ENCODE results near the gene BLOC1S3.

Gene BLOC1S3

GRCh38 chr19:45139286-45140143 lies 39.1 kb upstream of the BLOC1S3 start:
- Histone ChIP-seq H3K36me3 (ENCODE audit: control insufficient read depth, insufficient read depth, low read length) (peaks cover 18% of the 10 kb centered on the region), H3K4me1 (ENCODE audit: control insufficient read depth, insufficient read depth, low read length) (no peaks in the 10 kb centered on the region), H3K4me3 (ENCODE audit: insufficient read depth, low read depth, low read length) (no peak overlapping the region), H3K9me3 (ENCODE audit: control insufficient read depth, low read length) (no peaks in the 10 kb centered on the region), H3K27me3 (ENCODE audit: control insufficient read depth, insufficient read depth, low read length, poor library complexity, severe bottlenecking) (no peaks in the 10 kb centered on the region), H3K27ac (ENCODE audit: insufficient read depth, low read depth, low read length, poor library complexity, severe bottlenecking) (no peak overlapping the region)
- 96% methylated on average over 24 of the region's 24 CpGs for WGBS, 2 experiments

GRCh38 chr19:45140144-45140503 lies 38.5 kb upstream of the BLOC1S3 start:
- Histone ChIP-seq H3K4me3 (ENCODE audit: insufficient read depth, low read depth, low read length) (no peak overlapping the region), H3K36me3 (ENCODE audit: control insufficient read depth, insufficient read depth, low read length) (peaks cover 18% of the 10 kb centered on the region), H3K4me1 (ENCODE audit: control insufficient read depth, insufficient read depth, low read length) (no peaks in the 10 kb centered on the region), H3K27me3 (ENCODE audit: control insufficient read depth, insufficient read depth, low read length, poor library complexity, severe bottlenecking) (no peaks in the 10 kb centered on the region), H3K27ac (ENCODE audit: insufficient read depth, low read depth, low read length, poor library complexity, severe bottlenecking) (no peak overlapping the region), H3K9me3 (ENCODE audit: control insufficient read depth, low read length) (no peaks in the 10 kb centered on the region)
- 94 to 96% methylated on average over 8 of the region's 8 CpGs for WGBS, 2 experiments

GRCh38 chr19:45140533-45140932 lies 38.1 kb upstream of the BLOC1S3 start:
- Histone ChIP-seq H3K27ac (ENCODE audit: insufficient read depth, low read depth, low read length, poor library complexity, severe bottlenecking) (no peak overlapping the region), H3K4me1 (ENCODE audit: control insufficient read depth, insufficient read depth, low read length) (no peaks in the 10 kb centered on the region), H3K4me3 (ENCODE audit: insufficient read depth, low read depth, low read length) (no peak overlapping the region), H3K9me3 (ENCODE audit: control insufficient read depth, low read length) (no peaks in the 10 kb centered on the region), H3K36me3 (ENCODE audit: control insufficient read depth, insufficient read depth, low read length) (peaks cover 18% of the 10 kb centered on the region), H3K27me3 (ENCODE audit: control insufficient read depth, insufficient read depth, low read length, poor library complexity, severe bottlenecking) (no peaks in the 10 kb centered on the region)
- 93 to 97% methylated on average over 11 of the region's 11 CpGs for WGBS, 2 experiments

- Histone ChIP-seq H3K4me3 (ENCODE audit: insufficient read depth, low read depth, low read length) (no peak overlapping the region), H3K27ac (ENCODE audit: insufficient read depth, low read depth, low read length, poor library complexity, severe bottlenecking) (no peak overlapping the region), H3K27me3 (ENCODE audit: control insufficient read depth, insufficient read depth, low read length, poor library complexity, severe bottlenecking) (no peaks in the 10 kb centered on the region), H3K36me3 (ENCODE audit: control insufficient read depth, insufficient read depth, low read length) (peaks cover 18% of the 10 kb centered on the region), H3K9me3 (ENCODE audit: control insufficient read depth, low read length) (no peaks in the 10 kb centered on the region), H3K4me1 (ENCODE audit: control insufficient read depth, insufficient read depth, low read length) (no peaks in the 10 kb centered on the region)
- WGBS, 2 experiments = 96 to 97% methylated on average over 28 of the region's 28 CpGs
These were observed 37.2 kb upstream of the BLOC1S3 start for GRCh38 chr19:45141203-45141900.

GRCh38 chr19:45142016-45142725 lies 36.4 kb upstream of the BLOC1S3 start:
- Histone ChIP-seq H3K36me3 (ENCODE audit: control insufficient read depth, insufficient read depth, low read length) (peaks cover 18% of the 10 kb centered on the region), H3K4me3 (ENCODE audit: insufficient read depth, low read depth, low read length) (no peak overlapping the region), H3K27me3 (ENCODE audit: control insufficient read depth, insufficient read depth, low read length, poor library complexity, severe bottlenecking) (no peaks in the 10 kb centered on the region), H3K27ac (ENCODE audit: insufficient read depth, low read depth, low read length, poor library complexity, severe bottlenecking) (no peak overlapping the region), H3K9me3 (ENCODE audit: control insufficient read depth, low read length) (no peaks in the 10 kb centered on the region), H3K4me1 (ENCODE audit: control insufficient read depth, insufficient read depth, low read length) (no peaks in the 10 kb centered on the region)
- 93 to 96% methylated on average over 33 of the region's 33 CpGs for WGBS, 2 experiments

GRCh38 chr19:45142726-45143110 lies 35.9 kb upstream of the BLOC1S3 start:
- Histone ChIP-seq H3K4me1 (ENCODE audit: control insufficient read depth, insufficient read depth, low read length) (no peaks in the 10 kb centered on the region), H3K27me3 (ENCODE audit: control insufficient read depth, insufficient read depth, low read length, poor library complexity, severe bottlenecking) (no peaks in the 10 kb centered on the region), H3K4me3 (ENCODE audit: insufficient read depth, low read depth, low read length) (no peak overlapping the region), H3K27ac (ENCODE audit: insufficient read depth, low read depth, low read length, poor library complexity, severe bottlenecking) (no peak overlapping the region), H3K36me3 (ENCODE audit: control insufficient read depth, insufficient read depth, low read length) (peaks cover 18% of the 10 kb centered on the region), H3K9me3 (ENCODE audit: control insufficient read depth, low read length) (no peaks in the 10 kb centered on the region)
- WGBS, 2 experiments = 94 to 95% methylated on average over 9 of the region's 9 CpGs

- WGBS, 2 experiments = 96% methylated on average over 53 of the region's 53 CpGs
- no peaks in the 10 kb centered on the region for H3K4me1 ChIP-seq (ENCODE audit: control insufficient read depth, insufficient read depth, low read length)
- no peak overlapping the region for H3K4me3 ChIP-seq (ENCODE audit: insufficient read depth, low read depth, low read length)
- H3K27me3 ChIP-seq (ENCODE audit: control insufficient read depth, insufficient read depth, low read length, poor library complexity, severe bottlenecking) = no peaks in the 10 kb centered on the region
- no peak overlapping the region for H3K27ac ChIP-seq (ENCODE audit: insufficient read depth, low read depth, low read length, poor library complexity, severe bottlenecking)
- no peaks in the 10 kb centered on the region for H3K9me3 ChIP-seq (ENCODE audit: control insufficient read depth, low read length)
- peaks cover 18% of the 10 kb centered on the region for H3K36me3 ChIP-seq (ENCODE audit: control insufficient read depth, insufficient read depth, low read length)
These were observed 33.9 kb upstream of the BLOC1S3 start for GRCh38 chr19:45144431-45145269.

- 95 to 97% methylated on average over 49 to 52 of the region's 54 CpGs for WGBS, 2 experiments
- Histone ChIP-seq H3K27ac (ENCODE audit: insufficient read depth, low read depth, low read length, poor library complexity, severe bottlenecking) (no peak overlapping the region), H3K4me3 (ENCODE audit: insufficient read depth, low read depth, low read length) (no peak overlapping the region), H3K27me3 (ENCODE audit: control insufficient read depth, insufficient read depth, low read length, poor library complexity, severe bottlenecking) (no peaks in the 10 kb centered on the region), H3K36me3 (ENCODE audit: control insufficient read depth, insufficient read depth, low read length) (peaks cover 18% of the 10 kb centered on the region), H3K4me1 (ENCODE audit: control insufficient read depth, insufficient read depth, low read length) (no peaks in the 10 kb centered on the region), H3K9me3 (ENCODE audit: control insufficient read depth, low read length) (no peaks in the 10 kb centered on the region)
These were observed 33.1 kb upstream of the BLOC1S3 start for GRCh38 chr19:45145270-45146189.

GRCh38 chr19:45146251-45146650 lies 32.3 kb upstream of the BLOC1S3 start:
- Histone ChIP-seq H3K4me1 (ENCODE audit: control insufficient read depth, insufficient read depth, low read length) (no peaks in the 10 kb centered on the region), H3K27me3 (ENCODE audit: control insufficient read depth, insufficient read depth, low read length, poor library complexity, severe bottlenecking) (peaks cover 6% of the 10 kb centered on the region), H3K27ac (ENCODE audit: insufficient read depth, low read depth, low read length, poor library complexity, severe bottlenecking) (no peak overlapping the region), H3K4me3 (ENCODE audit: insufficient read depth, low read depth, low read length) (no peak overlapping the region), H3K36me3 (ENCODE audit: control insufficient read depth, insufficient read depth, low read length) (peaks cover 18% of the 10 kb centered on the region), H3K9me3 (ENCODE audit: control insufficient read depth, low read length) (no peaks in the 10 kb centered on the region)
- WGBS, 2 experiments = 91 to 94% methylated on average over 13 of the region's 13 CpGs
